HG02678 (cell line): Measurements from ENCODE around the gene BMPR1A.

Source experiments
- ATAC-seq: cut with Tn5 transposase; IDR thresholded peaks from one replicate; pipeline ENCODE4 v1.9.1; 2021; ENCODE audit warnings: mild to moderate bottlenecking, moderate library complexity; ENCODE audit not compliant: unreplicated experiment

BMPR1A gene

DNA sequence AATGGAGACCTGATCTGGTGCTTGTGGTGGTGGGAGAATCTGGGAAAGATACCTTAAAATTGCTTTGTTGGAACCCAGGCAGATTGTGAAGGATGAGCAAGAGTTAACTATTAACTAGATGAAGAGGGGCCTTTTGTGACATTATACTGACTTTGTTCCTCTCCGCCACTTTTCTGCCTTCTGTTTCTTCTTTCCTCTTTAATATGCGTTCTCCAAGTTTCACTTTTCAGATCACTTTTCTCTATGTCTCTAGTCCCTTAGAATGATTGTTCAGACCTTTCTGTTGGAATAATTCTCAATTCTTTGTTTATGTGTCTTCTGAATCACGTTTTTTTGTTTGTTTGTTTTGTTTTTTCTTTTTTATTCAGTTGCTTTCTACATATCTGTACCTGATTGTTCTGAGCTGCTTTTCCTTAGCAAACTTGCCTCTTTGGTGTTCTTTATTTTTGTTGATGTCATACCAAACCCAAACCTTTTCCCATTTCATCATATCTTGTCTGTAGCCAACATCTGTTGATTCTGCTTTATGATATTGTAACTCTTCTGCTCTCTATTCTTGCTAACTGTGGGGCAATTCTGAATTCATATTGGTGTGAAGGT lies 2.8 kb downstream of the BMPR1A start:
- no peak for ATAC-seq

DNA sequence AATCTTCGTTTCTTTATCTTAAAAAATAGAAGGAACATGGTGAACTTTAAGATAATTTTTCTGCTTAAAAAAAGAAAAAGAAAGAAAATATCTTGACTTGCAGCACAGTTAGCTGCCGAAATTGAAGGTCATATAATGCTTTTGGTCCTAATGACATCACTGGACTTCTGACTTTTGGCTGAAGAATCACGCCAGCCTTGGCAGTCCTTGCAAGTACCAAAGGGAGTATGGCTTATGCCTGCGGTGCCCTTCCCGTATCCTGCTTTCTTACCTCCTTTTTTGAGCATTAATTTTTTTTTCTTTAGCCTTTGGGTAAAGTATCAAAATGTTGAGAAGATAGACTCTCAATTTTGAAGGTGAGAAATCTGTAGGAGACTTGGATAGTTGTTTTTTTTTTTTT lies 7.0 kb downstream of the BMPR1A start:
- no peak for ATAC-seq

DNA sequence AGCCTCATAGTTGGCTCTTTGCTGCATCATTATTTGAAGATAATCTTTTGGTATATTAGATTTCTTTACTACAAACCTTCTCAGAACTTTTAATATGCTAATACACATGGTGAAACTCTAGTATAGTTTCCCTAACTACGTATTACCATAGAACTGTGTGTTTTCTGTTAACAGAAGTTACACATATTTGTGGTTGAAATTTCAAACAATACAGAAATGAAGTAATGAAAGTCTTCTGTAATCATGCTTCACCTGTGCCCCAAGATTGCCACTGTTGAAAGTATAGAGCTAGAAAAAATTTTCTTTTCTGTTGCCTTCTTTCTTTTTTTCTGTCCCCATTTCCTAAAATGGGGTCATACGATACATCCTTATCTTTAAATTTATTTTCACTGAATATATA lies 9.1 kb downstream of the BMPR1A start:
- ATAC-seq: no peak

DNA sequence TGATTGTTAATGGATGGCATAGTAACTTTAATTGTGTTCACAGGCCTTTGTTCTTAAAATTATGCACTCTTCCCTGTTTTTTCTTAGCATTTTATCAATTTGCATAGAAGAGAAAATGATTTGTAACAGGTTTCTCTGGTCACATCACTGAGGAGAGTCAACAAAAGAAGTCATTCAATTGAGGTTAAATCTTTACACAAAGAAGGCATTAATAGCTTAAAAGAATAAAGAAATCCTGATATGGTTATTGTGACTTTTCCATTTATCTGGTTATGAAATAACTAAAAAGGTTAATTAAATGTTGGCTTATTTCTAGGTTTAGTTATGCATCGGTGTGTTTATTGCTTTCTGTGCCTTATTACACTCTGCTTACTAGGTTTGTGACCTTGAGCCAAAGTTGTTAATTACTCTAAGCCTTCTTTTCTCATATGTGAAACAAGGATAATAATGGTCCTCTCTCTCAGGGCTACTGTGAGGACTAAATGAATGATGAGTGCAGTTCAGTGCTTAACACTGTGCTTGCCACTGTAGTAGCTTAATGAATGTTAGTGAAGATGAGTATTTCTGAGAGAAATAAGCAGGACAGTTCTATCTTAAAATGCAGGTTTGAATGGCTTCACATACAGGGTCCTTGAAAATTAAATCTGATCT lies 12.1 kb downstream of the BMPR1A start:
- no peak for ATAC-seq

DNA sequence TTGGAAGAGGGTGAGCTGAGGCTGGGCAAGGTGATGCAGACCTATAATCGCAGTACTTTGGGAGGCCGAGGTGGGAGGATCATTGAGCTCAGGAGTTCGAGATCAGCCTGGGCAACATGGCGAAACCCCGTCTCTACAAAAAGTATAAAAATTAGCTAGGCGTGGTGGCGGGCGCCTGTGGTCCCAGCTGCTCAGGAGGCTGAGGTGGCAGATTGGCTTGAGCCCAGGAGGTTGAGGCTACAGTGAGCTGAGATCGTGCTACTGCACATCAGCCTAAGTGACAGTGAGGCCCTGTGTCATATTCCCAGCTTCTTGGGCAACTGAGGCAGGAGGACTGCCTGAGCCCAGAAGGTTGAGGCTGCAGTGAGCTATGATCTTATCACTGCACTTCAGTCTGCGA lies 13.6 kb downstream of the BMPR1A start:
- ATAC-seq: no peak

DNA sequence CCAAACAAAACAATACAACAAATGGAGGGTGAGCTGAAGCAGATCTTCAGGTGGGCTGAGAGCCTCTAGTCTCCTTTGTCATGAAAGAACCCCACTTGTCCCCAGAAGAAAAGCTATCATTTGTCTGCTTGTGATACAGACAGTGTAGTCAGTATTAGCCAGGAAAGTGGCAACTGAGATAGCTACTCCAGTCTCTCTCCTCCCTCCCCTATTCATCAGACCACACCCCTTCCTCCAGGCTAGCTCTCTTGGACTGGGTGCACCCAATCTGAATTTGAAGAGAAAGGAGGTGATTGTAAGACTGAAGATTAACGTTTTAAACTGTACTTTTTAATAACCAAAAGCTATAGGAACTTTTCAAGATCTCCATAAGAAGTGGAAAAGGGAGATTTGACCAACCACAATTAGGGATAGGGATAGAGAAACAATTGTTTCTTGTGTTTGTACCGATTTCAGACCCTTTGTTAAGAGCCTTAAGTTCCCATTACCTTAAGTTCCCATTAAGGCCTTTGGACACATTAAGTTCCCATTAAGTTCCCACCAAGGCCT lies 14.1 kb downstream of the BMPR1A start:
- no peak for ATAC-seq

DNA sequence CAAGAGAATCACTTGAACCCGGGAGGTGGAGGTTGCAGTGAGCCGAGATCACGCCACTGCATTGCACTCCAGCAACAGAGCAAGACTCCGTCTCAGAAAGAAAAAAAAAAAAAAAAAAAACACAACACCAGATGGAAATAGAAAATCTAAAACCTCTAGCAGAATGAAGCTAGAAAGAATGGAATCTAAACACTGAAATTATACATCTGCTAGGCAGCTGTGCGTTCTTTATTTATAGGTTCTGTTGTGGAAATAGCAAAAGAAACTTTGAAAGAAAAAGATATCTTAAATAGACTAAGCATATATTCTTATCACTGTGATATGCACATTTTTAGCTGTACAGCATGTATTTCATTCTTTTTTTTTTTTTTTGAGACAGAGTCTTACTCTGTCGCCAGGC lies 17.1 kb downstream of the BMPR1A start:
- ATAC-seq: no peak

DNA sequence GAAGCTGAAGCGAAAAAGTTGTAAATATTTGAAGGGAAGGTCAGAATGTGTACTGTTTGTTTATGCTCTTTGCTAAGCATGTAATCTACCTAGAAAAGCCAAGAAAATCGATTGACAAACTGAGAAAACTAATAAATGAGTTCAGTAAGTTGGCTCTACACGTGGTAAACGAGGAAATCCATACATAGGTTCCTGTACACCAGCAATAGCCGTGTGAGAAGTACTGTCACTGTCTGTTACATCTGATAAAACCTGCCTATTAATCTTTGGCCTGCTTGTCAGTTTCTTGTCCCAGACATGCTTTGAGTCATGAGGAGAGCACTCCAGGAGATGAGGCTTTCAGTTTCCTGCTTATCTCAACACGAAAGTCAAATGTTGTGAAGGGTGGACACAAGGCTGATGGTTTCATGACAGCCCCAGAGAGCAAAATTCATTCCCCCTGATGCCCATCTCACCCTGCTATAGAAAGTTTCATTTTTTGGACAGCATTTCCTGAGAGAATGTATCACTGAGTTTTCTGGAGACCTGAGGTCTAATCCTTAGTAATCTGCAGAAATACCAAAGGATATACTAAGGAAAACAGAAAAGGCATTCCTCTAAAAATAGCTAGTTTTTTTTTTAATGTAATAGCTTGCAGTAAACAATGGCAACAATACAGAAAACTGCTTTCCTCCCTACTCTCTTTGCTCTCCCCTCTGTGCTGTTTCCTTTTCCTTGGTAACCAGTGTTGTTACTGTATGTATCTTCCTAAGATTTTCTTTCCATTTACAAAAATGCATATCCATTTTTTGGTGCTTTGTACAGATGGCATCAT lies 18.8 kb downstream of the BMPR1A start:
- no peak for ATAC-seq

DNA sequence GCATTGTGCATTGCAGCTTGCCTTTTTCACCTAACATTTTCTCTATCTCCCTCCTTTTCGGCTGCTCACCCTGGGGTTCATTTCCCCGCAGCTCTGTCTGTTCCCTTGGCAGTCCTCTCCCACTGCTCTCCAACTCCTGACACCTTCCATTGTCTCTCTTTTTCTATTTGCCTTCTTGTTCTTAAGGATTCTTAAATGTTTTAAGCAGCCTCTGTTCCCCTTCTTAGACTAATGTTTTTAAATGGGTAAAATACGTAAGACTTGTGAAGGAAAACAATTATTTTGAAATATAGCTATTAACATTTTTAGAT lies 19.4 kb downstream of the BMPR1A start:
- ATAC-seq: no peak

DNA sequence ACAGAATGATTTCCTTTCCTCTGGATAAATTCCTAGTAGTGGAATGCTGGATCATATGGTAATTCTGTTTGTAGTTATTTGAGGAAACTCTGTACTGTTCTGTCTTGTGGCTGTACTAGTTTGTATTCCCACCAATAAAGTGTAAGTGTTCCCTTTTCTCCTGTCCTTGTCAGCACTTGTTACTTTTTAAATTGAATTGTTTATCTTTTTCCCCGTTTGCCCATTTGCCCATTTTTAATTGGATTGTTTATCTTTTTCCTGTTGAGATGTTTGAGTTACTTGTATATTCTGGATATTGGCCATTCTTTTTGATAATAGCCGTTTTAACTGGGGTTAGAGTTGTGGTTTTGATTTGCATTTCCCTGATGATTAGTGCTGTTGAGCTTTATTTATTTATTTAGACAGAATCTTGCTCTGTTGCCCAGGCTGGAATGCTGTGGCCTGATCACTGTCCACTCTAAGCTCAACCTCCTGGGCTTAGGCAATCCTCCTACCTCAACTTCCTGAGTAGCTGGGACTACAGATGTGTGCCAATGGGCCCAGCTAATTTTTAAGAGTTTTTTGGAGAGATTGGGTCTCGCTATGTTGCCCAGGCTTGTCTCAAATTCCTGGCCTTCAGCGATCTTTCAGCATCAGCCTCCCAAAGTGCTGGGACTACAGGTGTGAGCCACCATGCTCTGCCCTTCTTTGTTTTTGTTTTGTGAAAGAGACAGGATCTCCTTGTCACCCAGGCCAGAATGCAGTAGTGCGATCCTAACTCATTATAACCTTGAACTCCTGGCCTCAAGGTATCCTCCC lies 23.0 kb downstream of the BMPR1A start:
- no peak for ATAC-seq

DNA sequence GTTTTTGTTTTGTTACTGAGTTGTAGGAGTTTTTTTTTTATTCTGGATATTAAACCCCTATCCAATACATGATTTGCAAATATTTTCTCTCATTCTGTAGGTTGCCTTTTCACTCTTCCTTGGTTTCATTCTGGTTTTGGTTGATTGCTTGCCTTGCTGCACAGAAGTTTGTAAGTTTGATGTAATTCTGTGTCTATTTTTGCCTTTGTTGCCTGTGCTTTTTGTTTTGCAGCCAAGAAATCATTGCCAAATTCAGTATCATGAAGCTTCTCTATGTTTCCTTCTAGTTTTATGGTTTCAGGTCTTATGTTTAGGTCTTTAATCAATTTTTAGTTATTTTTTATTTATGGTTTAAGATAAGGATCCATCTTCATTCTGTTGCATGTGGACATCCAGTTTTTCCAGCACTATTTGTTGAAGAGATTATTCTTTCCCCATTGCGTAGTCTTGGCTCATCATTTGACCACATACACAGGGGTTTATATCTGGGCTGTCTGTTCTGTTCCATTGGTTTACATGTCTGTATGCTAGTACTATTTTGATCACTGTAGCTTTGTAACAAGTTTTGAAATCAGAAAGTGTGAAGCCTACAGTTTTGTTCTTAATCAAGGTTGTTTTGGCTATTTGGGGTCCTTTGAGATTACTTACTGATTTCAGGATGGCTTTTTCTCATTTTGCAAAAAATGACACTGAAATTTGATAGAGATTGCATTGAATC lies 26.4 kb downstream of the BMPR1A start:
- no peak for ATAC-seq

DNA sequence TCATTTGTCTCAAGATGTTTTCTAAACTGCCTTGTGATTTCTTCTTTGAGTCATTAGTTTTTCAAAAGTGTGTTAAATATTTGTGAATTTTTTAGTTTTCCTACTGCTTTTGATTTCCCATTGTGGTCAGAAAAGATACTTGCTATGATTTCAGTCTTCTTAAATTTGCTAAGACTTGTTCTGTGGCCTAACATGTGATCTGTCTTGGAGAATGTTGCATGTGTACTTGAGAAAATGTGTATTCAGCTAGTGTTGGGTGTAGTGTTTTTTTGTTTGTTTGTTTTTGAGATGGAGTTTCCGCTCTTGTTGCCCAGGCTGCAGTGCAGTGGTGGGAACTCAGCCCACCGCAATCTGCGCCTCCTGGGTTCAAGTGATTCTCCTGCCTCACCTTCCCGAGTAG lies 28.6 kb downstream of the BMPR1A start:
- no peak for ATAC-seq

DNA sequence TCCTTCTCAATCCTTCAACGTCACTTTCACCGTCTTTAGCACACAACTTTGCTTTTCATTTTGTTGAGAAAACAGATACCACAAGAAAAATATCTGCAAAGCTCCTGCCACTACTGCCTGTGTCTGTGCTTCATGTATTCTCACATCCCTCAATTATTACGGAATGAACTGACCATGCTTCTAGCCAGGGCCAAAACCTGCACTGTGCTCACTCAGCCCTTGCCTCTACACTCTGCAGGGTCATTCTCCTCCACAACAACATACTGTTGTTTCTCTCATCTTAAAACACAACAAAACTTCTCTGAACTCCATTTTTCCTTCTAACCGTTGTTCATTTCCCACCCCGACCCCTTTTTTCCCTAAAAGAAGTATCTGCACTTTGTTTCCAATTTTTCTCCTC lies 29.5 kb downstream of the BMPR1A start:
- no peak for ATAC-seq

DNA sequence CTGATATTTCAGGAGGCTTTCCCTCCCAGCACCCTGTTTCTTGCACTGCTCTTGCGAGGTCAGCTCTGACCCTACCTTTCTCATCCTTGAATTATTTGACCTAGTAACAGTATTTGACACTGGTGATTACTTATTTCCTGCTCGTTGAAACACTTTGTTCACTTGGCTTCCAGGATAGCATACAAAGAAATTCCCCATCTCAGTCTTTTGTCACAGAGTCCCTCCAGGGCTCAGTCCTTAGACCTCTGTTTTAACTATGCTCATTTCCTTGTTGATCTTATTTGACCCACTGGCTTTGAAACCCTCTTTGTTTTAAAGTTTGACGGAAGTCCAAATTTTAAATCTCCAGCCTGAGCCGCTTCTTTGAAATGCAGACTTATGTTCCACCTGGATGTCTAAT lies 29.9 kb downstream of the BMPR1A start:
- no peak for ATAC-seq

DNA sequence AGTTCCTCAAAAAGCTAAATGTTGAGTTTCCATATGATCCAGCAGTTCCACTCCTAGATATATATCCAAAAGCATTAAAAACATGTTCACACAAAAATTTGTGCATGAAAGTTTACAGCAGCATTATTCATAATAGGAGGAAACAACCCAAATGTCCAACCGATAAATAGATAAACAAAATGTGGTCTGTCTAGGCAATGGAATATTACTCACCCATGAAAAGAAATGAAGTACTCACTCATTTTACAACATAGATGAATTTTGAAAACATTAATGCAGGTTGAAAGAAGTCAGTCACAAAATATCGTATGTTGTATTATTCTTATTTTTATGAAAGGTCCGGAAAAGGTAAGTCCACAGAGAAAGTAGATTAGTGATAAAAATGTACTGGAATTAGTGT lies 34.0 kb downstream of the BMPR1A start:
- ATAC-seq: no peak

DNA sequence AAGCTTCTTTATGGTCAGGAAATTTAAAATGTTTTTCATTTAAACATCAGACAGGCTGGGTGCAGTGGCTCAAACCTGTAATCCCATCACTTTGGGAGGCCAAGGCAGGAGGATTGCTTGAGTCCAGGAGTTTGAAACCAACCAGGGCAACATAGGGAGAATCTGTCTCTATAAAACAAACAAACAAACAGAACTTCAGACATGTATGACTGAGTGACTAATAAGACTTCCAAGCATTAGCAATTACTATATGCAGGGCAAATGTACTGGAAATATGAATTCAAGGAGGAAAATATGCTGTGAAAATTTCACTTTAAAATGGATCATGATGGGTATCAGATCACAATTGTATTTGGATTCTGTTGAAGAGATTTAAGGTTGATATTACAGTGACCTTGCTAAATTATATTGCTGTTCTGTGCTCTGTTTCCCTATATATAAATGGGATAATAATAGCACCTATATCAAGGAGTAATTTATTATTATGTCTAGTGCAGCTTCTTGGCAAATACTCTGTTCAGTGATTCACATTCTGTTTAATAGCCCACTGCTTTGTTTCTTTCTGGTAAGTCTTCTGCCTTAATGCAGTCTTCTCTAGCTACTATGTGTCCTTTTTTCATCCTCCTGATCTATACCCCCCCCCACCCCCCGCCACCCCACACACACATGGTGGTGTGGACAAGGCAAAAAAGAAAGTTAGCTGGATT lies 36.2 kb downstream of the BMPR1A start:
- ATAC-seq: no peak

DNA sequence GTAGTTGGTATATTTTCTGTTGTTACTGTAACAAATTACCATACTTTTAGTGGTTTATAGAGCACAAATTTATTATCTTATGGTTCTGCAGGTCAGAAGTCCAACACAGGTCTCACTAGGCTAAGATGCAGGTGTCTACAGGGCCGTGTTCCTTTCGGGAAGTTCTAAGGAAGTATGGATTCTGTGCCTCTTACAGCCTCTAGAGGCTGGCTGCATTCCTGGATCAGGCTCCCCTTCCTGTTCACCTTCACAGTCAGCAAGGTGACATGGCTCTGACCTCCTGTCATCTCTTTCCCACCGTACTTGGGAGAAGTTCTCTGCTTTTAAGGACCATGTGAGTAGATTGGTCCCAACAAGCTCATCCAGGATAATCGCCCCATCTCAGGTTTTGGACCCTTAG lies 37.3 kb downstream of the BMPR1A start:
- ATAC-seq: no peak

DNA sequence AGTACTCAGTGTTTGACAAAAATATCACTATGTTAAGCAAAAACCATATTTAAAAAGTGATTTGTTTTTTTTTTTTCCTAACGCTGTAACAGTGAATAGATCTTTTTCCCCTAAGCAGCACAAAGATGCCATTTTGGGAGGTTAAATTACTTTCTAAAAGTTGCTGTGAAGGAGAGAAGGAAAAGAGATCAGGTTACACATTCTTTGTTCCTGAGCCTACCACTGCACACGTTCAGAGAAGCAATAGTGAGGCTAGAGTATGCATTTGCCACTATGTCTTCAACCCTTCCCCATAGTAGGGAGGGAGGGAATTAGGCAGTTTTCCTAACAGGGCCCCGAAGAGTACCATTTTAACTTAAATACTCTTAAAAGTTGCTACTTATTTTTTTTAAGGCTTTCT lies 38.9 kb downstream of the BMPR1A start:
- no peak for ATAC-seq

DNA sequence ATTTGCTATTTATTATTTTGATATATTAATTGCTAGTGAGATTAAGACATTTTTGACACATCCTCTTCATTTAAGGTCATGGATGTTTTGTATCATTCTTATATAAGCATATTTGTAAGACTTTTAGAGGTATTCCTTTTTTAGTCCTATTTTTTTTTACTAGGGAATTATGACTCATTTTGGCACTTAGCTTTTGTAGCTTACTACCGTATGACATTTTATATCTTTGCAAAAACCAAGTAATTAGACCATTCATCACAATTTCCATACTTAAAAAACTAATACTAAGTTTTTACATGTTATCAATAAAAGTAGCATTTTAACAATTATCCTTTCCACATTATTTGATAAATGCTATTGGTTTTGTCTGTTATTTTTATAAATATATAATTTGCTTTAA lies 41.6 kb downstream of the BMPR1A start:
- ATAC-seq: no peak

DNA sequence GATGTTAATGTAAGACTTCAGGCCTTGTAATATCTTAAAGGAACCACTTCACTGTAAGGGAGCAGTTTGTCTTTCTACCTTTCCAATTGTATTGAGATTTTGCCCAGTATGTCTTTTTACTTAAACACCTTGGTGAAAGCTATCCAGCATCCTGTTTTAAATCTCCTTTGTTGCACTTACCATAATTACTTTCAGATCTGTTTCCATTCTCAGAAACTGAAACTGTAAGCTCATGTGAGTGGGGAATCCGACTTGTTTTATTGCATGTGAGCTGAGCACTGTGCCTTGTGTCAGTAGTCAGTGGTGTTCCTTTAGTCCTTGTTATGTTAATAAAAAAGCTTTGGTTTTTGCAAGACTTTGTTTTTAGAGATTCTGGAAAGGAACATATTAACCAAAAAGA lies 42.2 kb downstream of the BMPR1A start:
- ATAC-seq: peak; percentile 84
